Left renal pelvis (tissue), 4 donors: ENCODE results near the gene NUP205. TPM values are rescaled to one million over a fixed set of nuclear protein-coding genes. Genes with fewer than 3 reads are reported as not detected.
"Not testable (repeated sequence)": the region's sequence is repeated elsewhere in the genome, so short reads cannot be mapped to it uniquely, and the experiment has no call there.

Experiments
- DNase-seq, 4 donors: peaks; one replicate each; pipeline ENCODE4 v3.0.0-alpha.2; 2013; ENCODE audit warnings: low read depth in 4 of 4, low spot score in 3 of 4
- polyA plus RNA-seq, 4 donors: library from polyadenylated mRNA; unstranded; fragments of 120-200 nt; gene quantifications; one replicate each; pipeline ENCODE4 v1.2.1, GENCODE V29; 2013; ENCODE audit not compliant: insufficient read length in 4 of 4

The NUP205 gene
- polyA plus RNA-seq, 4 donors: 48.6 to 71.4 (median 69.6) TPM

DNA sequence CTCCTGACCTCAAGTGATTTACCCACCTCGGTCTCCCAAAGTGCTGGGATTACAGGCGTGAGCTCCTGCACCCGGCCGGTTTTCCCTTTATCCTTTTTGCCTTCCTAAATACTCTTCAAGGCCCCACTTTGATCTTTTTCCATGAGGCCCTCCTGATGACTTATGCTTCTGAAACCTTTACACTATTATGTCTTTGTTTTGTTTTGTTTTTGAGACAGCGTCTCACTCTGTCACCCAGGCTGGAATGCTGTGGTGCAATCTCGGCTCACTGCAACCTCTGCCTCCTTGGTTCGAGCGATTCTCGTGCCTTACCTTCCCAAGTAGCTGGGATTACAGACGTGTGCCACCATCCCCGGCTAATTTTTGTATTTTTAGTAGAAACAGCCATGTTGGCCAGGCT, 108.4 kb downstream of the NUP205 start:
- DNase-seq: no peak

DNA sequence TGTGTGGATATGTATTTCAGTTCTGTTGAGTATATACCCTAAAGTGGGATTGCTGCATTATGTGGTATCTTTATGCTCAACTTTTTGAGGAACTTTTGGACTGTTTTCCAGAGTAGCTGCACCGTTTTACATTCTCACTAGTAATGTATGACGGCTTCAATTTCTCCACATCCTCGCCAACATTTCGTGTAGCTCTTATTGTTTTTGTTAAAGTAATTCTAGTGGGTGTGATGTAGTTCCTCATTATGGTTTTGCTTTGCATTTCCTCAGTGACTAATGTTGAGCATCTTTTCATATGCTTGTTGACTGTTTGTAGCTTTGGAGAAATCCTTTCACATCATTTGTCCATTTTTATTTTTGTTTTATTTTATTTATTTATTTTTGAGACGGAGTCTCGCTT, 109.1 kb downstream of the NUP205 start:
- no peak for DNase-seq

DNA sequence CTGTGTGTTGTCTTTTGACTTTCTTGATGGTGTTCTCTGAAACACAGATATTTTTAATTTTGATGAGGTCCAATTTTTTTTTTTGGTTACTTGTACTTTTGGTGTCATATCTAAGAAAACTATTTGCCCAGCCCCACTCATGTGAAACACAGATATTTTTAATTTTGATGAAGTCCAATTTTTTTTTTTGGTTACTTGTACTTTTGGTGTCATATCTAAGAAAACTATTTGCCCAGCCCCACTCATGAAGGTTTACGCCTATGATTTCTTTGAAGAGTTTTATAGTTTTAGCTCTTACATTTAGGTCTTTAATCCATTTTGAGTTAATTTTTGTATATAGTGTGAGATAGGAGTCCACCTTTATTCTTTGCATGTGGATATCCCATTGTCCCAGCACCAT, 109.9 kb downstream of the NUP205 start:
- not testable (repeated sequence) for DNase-seq

DNA sequence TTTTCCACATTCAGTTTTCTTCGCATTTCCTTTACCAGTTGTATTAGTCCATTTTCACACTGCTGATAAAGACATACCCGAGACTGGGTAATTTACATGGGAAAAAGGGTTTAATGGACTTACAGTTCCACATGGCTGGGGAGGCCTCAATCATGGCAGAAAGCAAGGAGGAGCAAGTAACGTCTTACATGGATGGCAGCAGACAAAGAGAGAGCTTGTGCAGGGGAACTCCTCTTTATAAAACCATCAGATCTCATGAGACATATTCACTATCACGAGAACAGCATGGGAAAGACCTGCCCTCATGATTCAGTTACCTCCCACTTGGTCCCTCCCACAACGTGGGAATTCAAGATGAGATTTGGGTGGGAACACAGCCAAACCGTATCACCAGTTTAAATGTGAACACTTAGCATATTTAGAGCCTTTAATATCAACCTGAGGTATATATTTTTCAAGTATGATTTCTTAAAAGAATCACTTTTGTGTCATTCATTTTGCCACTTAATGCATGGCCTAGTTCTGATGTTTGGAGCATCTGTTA, 111.2 kb downstream of the NUP205 start:
- DNase-seq: not testable (repeated sequence)

DNA sequence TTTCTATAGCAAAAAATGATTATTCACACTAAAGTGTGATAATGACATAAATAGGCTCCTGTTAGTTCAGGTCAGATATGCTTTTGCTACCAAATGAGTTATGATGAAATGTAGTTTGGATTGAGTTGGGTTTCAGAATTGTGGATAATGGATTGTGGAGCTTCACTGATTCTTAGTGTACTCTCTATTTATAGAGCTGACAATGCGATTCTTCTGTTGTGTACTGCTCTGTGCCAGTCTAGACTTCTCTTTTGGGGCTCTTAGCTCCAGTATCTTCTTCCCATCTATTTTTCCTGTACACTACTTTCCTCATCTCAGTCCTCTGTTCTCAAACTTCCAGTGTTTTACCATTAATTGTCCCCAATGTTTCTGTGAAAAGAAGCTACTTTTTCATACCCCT, 112.1 kb downstream of the NUP205 start:
- DNase-seq: no peak

DNA sequence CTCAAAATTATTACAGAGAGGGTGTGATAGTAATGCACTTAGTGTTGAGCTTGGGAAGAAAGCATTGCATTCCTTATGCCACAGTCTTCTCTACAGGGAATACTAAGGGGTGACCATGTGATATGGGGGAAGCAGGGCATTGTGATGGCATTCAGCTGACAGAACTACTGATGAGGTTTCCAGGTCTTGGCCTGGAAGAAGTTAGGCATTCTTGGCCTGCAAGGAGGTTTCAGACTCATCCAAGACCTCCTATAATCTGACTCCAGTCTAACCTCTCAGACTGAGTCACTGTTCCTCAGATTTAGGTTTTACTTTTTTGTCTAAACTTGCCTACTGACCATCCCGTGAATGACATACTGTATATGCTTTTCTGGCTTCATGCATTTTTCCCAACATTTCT, 112.5 kb downstream of the NUP205 start:
- no peak for DNase-seq

DNA sequence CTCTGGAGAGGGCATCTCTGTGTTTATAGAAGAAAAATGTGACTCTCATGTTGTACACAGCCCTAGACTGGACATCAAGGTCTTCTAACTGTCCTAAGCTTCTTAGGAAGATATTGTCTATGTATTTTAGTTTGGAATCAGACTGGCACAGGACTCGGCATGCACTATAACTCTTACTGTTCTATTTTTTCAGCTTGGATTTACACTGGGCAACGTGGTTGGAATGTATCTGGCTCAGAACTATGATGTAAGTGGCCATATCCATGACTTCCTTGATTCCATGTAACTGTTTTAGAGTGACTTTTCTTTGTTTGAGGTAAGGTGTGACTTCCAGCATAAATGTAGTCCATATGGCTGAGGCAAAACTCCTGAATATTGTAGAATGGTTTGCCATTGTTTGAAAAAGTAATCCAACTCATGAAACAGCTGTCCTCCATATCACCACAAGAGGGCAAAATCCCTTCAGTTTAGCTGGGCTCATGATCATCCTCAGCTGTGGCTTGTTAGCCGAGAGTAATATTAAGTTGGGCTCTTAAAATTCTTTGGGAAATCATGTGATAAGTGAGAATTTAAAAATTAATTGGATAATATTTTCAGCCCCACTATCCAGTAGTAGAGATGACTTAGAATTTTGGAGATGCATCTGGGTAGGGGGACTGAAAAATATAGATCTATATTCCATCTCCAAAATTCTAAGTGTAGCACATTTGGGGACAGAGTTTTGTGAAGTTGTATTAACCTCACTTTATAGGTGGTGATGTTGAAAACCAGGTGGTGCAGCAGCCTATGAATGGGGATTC, 115.0 kb downstream of the NUP205 start:
- no peak for DNase-seq

DNA sequence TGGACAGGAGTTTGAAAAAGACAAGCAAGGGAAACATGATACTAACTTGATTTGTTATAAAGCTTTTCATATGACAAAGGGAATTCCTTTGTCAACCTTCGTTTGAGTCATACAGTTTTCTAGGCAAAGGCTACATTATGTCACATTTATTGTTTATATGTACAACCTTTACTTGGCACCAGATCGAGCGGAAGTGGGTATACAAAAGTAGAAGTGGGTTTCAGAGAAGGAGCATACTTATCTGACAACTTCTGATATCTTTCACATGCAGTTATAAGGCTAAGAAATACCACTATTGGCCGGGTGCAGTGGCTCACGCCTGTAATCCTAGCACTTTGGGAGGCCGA, 115.6 kb downstream of the NUP205 start:
- no peak for DNase-seq

DNA sequence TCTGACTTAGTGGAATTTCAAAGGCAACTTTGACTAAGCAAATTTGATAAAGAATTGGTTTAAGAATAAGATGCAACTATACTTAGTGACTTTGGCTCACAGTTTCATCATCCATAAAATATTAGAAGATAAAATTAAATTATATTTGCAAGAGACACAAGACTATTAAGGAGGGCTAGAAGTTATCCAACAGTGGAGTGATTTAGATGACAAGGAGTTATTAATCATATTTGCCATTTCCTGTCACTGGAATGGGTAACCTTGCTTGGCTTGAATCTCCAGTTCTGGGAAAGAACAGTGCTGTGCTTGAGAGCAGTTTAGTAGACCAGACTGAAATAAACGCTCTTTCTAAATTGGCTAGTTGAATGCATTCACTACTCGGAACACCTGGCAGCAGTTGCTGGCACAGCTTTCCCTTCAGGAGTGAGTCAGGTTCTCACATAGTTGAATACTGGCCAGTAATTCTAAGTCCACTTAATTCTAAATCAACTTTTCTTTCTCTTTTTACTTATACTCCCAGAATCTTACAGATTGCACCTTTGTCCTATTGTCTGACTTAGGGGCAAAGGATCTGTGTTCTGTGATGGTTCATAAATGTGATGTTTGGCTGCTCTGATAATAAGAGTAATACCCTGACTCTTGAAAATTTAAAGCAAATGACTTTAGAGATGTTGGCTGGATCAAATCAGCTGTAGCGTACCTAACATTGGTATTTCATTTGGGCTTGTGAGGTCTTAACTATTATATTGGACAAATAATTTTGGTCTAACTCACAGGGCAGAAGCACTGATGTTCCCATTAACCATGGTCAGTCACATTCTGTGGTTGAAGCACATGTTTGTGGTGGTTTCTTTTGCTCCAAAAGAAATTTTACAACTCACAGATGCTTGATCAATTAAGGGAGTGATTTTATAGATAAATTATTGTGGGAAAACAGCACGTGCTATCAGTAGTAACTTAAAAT, 121.2 kb downstream of the NUP205 start:
- DNase-seq: no peak

DNA sequence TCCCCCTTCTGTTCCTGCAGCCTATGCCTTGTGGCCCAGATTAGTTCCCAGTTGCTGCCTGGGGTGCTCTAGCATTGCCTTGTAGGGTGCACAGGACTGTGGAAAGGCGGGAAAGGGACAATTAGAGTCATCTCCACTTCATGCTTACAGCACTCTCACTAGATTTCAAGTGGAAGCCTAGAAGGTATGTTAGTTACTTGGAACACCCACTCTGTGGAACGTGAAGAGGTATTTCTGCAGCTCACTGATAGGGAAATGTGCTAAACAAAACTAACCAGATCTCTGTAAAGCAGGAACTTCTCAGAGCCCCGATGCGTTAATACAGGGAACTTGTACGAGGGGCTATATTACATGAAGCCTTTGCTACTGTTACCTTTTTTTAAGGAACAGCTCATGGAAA, 124.0 kb downstream of the NUP205 start:
- no peak for DNase-seq

DNA sequence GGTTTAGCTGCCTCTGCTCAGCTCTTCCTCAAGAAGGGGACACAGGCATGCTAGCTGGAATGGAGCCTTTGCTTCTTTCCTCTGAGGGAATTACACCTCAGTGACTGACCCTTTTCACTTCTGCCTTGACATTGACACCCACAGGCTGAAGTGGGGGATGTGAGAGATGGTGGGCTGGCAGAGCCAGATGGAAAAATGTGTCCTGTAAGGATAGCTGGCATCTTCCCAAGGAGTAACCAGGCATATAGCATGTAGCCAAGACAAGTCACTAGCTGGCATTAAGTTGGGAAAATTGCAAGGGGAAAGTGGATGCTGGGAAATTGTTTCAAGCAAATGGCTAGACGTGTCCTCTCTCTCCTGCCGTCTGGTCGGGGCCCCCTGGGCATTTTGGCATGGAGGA, 124.5 kb downstream of the NUP205 start:
- no peak for DNase-seq

DNA sequence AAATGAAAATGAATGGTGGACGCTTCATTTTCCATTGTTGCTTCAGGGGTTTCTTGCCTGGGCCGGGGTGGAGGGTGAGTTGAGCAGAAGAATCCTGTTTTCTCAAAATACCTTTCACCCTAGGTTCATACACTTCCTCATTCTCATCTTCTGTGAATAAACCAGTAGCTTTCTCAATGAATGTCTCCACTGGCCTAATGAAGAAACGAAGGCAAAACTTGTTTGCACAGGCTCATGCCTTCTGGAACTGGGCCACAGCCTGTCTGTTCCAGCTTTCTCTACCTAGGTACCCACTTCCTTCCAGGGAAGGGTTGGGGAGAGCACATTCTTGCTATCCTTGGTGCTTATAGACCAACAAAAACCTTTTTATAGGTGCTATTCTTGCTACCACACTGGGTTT, 125.9 kb downstream of the NUP205 start:
- DNase-seq: no peak

DNA sequence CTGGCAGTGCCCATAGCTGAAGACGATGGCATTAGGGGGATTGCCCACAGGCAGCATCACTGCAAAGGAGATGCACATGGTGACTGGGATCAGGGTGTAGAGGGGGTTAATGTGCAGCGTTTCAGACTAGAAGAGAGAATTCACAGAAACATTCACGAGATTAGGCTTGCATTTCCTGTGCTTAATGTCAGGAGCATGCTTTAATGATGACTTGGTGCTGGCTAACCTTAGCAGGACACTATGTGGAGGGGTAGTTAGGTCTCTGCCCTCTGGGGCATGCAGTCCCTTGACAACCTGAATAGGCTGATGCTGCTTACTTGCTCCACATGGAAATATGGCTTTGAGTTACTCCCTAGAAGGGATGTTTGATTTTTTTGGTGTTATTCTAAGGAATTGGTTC, 126.4 kb downstream of the NUP205 start:
- no peak for DNase-seq

DNA sequence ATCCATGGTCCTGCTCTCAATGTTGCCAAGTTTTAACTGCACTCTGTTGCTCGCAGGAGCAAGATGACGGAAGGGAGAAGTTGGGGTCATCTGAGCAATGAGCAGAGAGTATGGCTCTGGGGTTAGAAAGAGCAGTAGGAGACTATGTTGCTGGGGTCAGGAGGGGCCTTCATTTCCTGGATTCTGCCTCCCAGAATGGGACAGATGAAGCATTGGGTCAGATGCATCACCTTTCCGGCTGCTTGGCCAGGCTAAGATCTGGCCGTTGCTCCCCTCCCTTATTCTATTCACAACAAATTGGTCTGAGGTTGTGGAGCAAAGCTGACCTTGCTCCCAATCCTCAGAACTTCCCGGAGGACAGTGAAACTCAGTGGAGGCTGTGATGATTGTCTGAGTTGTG, 127.0 kb downstream of the NUP205 start:
- DNase-seq: no peak

DNA sequence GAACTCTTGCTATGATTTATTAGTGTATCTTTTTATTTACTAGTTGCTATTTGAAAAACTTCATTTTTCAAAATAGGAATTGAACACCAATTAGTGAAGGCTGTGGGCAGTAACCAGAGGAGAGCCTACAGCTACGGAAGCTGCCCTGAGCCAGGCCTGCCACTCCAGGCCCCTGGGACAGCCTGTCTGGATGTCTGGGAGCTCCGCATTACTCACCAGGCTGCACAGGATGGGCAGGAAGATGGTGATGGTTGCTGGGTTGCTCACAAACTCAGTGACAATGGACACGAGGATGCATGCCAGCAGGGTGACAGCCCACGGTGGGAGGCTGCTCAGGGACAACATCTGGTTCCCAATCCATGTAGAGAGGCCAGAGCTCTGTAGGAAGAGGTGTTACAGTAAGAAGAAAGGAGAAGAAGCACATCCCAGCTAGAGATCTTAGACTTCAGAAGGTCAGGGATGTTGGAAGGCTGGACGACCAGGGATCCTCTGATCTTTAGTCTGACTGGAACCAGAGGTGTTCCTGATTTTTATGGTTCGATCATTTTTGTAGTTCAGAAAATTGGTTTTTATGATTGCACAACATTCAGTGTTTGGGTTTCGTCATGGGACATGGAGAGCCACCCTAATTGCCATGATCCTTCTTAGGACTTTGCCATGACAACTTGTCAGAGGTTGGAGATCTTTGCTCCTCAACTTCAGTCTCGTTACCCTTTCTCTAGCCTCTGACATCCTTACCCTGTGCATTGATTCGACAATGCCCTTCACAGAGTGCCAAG, 127.8 kb downstream of the NUP205 start:
- no peak for DNase-seq

DNA sequence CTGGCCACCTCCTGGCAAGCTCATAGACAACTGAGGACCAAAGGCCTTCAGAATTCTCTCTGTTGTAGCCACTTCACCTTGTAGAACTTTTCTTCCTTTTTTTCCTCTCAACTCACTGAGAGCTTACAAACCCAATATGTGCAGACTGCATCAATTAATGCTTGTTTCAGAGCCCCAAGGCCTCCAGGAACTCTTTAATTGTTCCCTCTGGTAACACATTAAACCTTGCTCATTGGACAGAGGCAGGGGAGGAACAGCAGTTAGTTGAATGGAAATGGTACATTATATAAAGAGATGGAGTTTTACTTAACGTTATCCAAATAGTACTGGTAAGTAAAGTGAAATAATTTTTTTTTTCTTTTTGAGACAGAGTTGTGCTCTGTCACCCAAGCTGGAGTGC, 129.7 kb downstream of the NUP205 start:
- no peak for DNase-seq

DNA sequence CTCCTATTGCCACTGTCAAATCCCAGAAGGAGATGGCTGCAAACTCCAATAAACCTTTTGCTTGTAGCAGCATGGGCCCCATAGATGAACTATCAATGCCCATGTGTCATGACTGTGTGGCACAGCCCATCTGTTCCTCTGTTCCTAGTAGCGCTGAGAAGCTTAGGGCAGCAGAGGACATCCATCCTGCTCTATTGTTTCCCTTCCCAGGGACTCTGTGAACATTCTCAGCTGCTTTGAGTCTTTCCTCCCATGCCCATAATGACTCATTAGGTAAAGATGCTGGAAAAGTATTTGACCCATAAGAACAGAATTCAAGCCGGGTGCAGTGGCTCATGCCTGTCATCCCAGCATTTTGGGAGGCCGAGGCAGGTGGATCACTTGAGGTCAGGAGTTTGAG, 132.8 kb downstream of the NUP205 start:
- DNase-seq: no peak

DNA sequence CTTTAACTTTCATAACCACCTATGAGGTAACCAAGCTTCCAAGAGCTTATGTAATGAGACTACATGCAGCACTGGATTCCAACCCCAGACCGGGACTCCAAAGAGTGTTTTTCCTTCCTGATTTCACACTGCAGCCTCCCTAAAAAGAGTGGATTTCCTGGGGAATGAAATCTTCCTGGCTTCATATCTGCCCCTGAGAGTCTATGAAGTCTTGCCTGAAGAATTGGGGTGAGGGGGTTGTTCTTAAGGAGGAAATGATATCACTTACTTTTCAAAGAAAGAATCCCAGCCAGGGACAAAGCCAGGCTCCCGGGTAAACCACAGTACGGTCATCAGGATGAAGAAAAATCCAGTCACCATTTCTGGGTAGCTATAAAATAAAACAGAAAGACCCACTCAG, 134.3 kb downstream of the NUP205 start:
- no peak for DNase-seq

DNA sequence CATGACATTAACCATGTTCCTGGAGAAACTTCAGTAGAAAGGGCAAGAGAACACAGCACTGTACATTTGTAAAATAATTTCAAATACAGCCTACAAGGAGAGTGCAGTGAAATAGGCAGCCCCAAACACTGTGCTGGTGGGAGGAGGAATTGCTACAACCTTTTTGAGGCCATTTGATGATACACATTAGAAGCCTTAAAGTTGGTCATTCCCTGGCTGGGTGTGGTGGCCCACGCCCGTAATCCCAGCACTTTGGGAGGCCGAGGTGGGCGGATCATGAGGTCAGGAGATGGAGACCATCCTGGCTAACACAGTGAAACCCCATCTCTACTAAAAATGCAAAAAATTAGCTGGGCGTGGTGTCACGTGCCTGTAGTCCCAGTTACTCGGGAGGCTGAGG, 134.9 kb downstream of the NUP205 start:
- not testable (repeated sequence) for DNase-seq

DNA sequence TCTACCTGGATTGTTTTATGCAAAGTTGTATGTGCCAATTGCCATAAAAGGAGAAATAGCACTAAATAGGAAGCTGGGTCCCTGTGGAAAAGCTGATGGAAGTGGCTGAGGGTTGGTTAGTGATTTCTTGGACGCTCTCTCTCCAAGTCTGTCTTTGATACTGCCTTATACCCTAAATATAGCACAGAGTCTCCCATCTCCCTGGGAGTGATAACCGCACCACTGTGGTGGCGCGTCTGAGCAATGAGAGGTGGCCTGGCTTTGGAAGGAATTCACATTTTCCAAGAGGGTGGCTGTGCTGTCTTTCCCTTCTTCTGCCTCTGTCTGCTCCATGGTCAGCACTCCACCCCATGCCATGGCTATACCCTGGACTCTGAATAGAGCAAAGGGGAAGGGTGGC, 135.8 kb downstream of the NUP205 start:
- DNase-seq: no peak
